Vagina (tissue), 2 donors: Measurements from ENCODE around the gene MALRD1.

Experiments used
- POLR2A ChIP-seq, 2 donors: fragments of 450-650 bp; IDR thresholded peaks; one replicate each; pipeline ENCODE4 v1.6.1; 2017; ENCODE audit warnings: antibody characterized with exemption in 2 of 2, mild to moderate bottlenecking in 2 of 2, moderate library complexity in 2 of 2
- POLR2AphosphoS5 ChIP-seq, 2 donors: sonication (generic); formaldehyde crosslinking; IDR thresholded peaks; one replicate each; pipeline ENCODE4 v1.9.0; 2017; ENCODE audit warnings: antibody characterized with exemption in 2 of 2, mild to moderate bottlenecking in 2 of 2, low read depth in 1 of 2; ENCODE audit not compliant: insufficient read depth in 1 of 2
- TF ChIP-seq, protein P1 (sequence below), 3 experiments: fragments of 450-650 bp in 2 of 3; fragments of 200-600 bp in 1 of 3; sonication (generic) in 1 of 3; IDR thresholded peaks; one replicate each; pipeline ENCODE4 v1.5.1; 2017 to 2019; ENCODE audit warnings: antibody characterized with exemption in 3 of 3, mild to moderate bottlenecking in 2 of 3, moderate library complexity in 2 of 3

DNA sequence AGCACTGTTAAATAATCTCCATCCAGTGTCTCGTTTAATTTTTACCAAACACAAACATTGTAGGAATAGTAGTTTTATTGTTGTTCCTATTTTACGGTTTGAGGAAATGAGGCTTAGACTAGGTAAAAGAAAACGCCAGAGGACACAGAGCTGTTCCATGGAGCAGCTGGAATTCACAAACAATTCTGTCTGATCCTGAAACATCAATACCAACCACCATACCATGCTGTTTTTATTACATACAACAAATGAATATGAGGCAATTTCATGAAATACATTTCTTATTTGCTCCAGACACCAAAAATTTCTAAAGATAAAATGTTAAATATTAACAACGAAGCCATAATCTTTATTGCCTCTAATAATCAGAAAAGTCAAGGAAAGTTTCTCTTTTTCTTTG lies 9.4 kb downstream of the MALRD1 start:
- TF ChIP-seq POLR2A (IDR thresholded peaks at IDR 0.05): no peak
- no peak for TF ChIP-seq POLR2AphosphoS5 (IDR thresholded peaks at IDR 0.05; ENCODE audit: insufficient read depth in 1 of 2, low read depth in 1 of 2)
- TF ChIP-seq, protein P1, sequence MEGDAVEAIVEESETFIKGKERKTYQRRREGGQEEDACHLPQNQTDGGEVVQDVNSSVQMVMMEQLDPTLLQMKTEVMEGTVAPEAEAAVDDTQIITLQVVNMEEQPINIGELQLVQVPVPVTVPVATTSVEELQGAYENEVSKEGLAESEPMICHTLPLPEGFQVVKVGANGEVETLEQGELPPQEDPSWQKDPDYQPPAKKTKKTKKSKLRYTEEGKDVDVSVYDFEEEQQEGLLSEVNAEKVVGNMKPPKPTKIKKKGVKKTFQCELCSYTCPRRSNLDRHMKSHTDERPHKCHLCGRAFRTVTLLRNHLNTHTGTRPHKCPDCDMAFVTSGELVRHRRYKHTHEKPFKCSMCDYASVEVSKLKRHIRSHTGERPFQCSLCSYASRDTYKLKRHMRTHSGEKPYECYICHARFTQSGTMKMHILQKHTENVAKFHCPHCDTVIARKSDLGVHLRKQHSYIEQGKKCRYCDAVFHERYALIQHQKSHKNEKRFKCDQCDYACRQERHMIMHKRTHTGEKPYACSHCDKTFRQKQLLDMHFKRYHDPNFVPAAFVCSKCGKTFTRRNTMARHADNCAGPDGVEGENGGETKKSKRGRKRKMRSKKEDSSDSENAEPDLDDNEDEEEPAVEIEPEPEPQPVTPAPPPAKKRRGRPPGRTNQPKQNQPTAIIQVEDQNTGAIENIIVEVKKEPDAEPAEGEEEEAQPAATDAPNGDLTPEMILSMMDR (IDR thresholded peaks at IDR 0.05): no peak
